ENCODE data around the gene CFAP157.

DNA sequence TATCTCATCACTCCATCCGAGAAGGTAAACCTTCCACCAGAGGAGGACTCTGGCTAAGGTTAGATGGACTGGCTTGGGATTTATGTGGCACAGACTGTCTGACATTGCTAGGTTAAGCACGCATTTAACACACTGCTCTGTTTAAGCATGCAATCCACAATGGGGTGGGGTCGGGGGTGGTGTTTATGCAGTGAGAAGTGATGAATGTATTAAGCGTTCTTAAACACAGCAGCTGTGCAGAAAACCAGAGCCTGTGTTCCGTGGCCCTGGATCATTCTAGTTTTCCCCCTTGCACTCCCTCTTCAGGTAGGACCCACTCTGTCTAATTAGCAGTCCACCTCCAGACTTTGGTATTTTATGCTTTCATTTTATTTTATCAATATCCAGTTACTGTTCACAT is 48.4 kb upstream of the CFAP157 start:
- TF ChIP-seq, protein P1, sequence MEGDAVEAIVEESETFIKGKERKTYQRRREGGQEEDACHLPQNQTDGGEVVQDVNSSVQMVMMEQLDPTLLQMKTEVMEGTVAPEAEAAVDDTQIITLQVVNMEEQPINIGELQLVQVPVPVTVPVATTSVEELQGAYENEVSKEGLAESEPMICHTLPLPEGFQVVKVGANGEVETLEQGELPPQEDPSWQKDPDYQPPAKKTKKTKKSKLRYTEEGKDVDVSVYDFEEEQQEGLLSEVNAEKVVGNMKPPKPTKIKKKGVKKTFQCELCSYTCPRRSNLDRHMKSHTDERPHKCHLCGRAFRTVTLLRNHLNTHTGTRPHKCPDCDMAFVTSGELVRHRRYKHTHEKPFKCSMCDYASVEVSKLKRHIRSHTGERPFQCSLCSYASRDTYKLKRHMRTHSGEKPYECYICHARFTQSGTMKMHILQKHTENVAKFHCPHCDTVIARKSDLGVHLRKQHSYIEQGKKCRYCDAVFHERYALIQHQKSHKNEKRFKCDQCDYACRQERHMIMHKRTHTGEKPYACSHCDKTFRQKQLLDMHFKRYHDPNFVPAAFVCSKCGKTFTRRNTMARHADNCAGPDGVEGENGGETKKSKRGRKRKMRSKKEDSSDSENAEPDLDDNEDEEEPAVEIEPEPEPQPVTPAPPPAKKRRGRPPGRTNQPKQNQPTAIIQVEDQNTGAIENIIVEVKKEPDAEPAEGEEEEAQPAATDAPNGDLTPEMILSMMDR (IDR thresholded peaks at IDR 0.05) = no peak
- no peak for TF ChIP-seq POLR2A (IDR thresholded peaks at IDR 0.05)

Data from stomach (tissue), 4 donors.